ENCODE measurements around the gene PLET1. TPM values are rescaled to one million over a fixed set of nuclear protein-coding genes. Genes with fewer than 3 reads are reported as not detected.

Gene PLET1
- total and polyA plus RNA-seq, 2 donors (not counting 3 experiments of a cell fraction or from before 2014, with no cell fraction given) = not detected

- intact Hi-C loops (cut with micrococcal nuclease) = no loop called here
- CTCF ChIA-PET = interaction anchor here (1.1 to 13.6 kb wide), 4 partner anchors 31 to 366 kb away, joined by 3 to 540 read pairs (median 7); no protein-coding TSS in a partner anchor
- TF ChIP-seq POLR2AphosphoS5 (IDR thresholded peaks at IDR 0.05; ENCODE audit: insufficient read depth, low read depth, low read length) (no peak), POLR2A (IDR thresholded peaks at IDR 0.05; ENCODE audit: low read depth, low read length) (no peak), GATA2 (IDR thresholded peaks at IDR 0.05; ENCODE audit: insufficient read depth, insufficient read length, low read depth, low read length) (no peak), MYC (IDR thresholded peaks at IDR 0.05; ENCODE audit: low read depth, low read length) (no peak), MAX (IDR thresholded peaks at IDR 0.05; ENCODE audit: insufficient read depth, insufficient read length) (no peak), JUN (IDR thresholded peaks at IDR 0.05; ENCODE audit: borderline replicate concordance, insufficient read depth, insufficient read length, low read depth) (no peak), EZH2 (IDR thresholded peaks at IDR 0.05; ENCODE audit: borderline replicate concordance, low read depth, low read length, severe bottlenecking) (no peak), FOS (IDR thresholded peaks at IDR 0.05; ENCODE audit: borderline replicate concordance, insufficient read depth, low read length) (no peak), CTCF (IDR thresholded peaks at IDR 0.05; ENCODE audit: extremely low read depth in 1 of 2, insufficient read depth in 1 of 2, low read depth in 1 of 2, low read length in 2 of 2) (no peak)
- Histone ChIP-seq H3K79me2 (ENCODE audit: control insufficient read depth, insufficient read depth, low read length) (peaks cover 6% of the 10 kb centered on the region), H3K36me3 (ENCODE audit: control insufficient read depth in 2 of 2, extremely low read depth in 1 of 2, insufficient read depth in 2 of 2, low read length in 2 of 2) (no peaks in the 10 kb centered on the region), H3K9ac (replicated peaks; ENCODE audit: extremely low read depth, insufficient read depth, low read length) (no peak overlapping the region), H4K20me1 (replicated peaks; ENCODE audit: control insufficient read depth, extremely low read depth, insufficient read depth, low read length) (no peaks in the 10 kb centered on the region), H3K4me2 (ENCODE audit: insufficient read depth, low read length) (no peak overlapping the region), H3K4me3 (replicated peaks in 1 of 3; ENCODE audit: insufficient read depth in 1 of 3, low read depth in 1 of 3, low read length in 3 of 3) (no peak overlapping the region), H3K9me3 (replicated peaks; ENCODE audit: control insufficient read depth, insufficient read depth, low read length) (no peaks in the 10 kb centered on the region), H3K27ac (ENCODE audit: insufficient read depth, low read depth, low read length) (no peak overlapping the region), H3K4me1 (ENCODE audit: control insufficient read depth, extremely low read depth, insufficient read depth, low read length) (peaks cover 17% of the 10 kb centered on the region), H3K9me1 (replicated peaks; ENCODE audit: control insufficient read depth, extremely low read depth, insufficient read depth, low read length) (no peaks in the 10 kb centered on the region), H2AFZ (ENCODE audit: low read depth, low read length) (no peak overlapping the region), H3K27me3 (ENCODE audit: control insufficient read depth in 2 of 2, insufficient read depth in 2 of 2, low read length in 2 of 2) (no peaks in the 10 kb centered on the region)
- POLR2A ChIA-PET = no interaction called here
- DNase-seq (ENCODE audit: low read depth, low spot score) (no peak), FAIRE-seq (no peak)
- dilution Hi-C loops (cut with MboI; ENCODE audit: extremely low pct_ligation_motif_present, low sequenced_read_pairs) = no loop called here
- no TSS peak for BruUV-seq (replicated peaks)
These were observed 38.4 kb downstream of the PLET1 start for GRCh38 chr11:112222303-112222702.

All from endothelial cell of umbilical vein (primary cell).